Osteoblast (primary cell): ENCODE data around the gene N4BP2L1. TPM values are rescaled to one million over a fixed set of nuclear protein-coding genes. Genes with fewer than 3 reads are reported as not detected.

Source experiments
- DNase-seq: peaks from one replicate; pipeline ENCODE4 v3.0.0; 2011; ENCODE audit warnings: low spot score, mixed read lengths; ENCODE audit not compliant: insufficient read length; ENCODE audit errors: missing footprints
- H2AFZ ChIP-seq: 2 replicates; pipeline ENCODE4 v1.6.0; 2011; ENCODE audit warnings: mild to moderate bottlenecking, low read length
- H3K27ac ChIP-seq: 2 replicates; pipeline ENCODE4 v1.5.1; 2011; ENCODE audit warnings: mild to moderate bottlenecking, low read depth, low read length, moderate library complexity
- H3K27me3 ChIP-seq: 2 replicates; pipeline ENCODE4 v1.6.0; 2012; ENCODE audit warnings: mild to moderate bottlenecking, control low read depth, inconsistent platforms, low read length, moderate library complexity; ENCODE audit not compliant: insufficient read depth
- H3K36me3 ChIP-seq: 2 replicates; pipeline ENCODE4 v1.5.1; 2011; ENCODE audit warnings: mild to moderate bottlenecking, low read length, control low read depth, moderate library complexity; ENCODE audit not compliant: insufficient read depth
- H3K4me1 ChIP-seq: 2 replicates; pipeline ENCODE4 v1.5.1; 2011; ENCODE audit warnings: mild to moderate bottlenecking, low read length, control low read depth, moderate library complexity; ENCODE audit not compliant: insufficient read depth
- H3K4me2 ChIP-seq: 2 replicates; pipeline ENCODE4 v1.6.0; 2011; ENCODE audit warnings: mild to moderate bottlenecking, low read length; ENCODE audit not compliant: insufficient read depth
- H3K4me3 ChIP-seq: fragments of 200-600 bp; sonication (generic); 3 replicates; pipeline ENCODE4 v1.5.1; 2012; ENCODE audit warnings: mild to moderate bottlenecking, low read length, inconsistent platforms; ENCODE audit not compliant: insufficient read depth
- H3K79me2 ChIP-seq: 2 replicates; pipeline ENCODE4 v1.6.0; 2012; ENCODE audit warnings: mild to moderate bottlenecking, low read length, control low read depth, inconsistent platforms; ENCODE audit not compliant: insufficient read depth
- H3K9me3 ChIP-seq: 2 replicates; pipeline ENCODE4 v1.5.1; 2011; ENCODE audit warnings: low read depth, low read length, control low read depth
- H4K20me1 ChIP-seq: 2 replicates; pipeline ENCODE4 v1.6.0; 2012; ENCODE audit warnings: mild to moderate bottlenecking, low read length, control low read depth; ENCODE audit not compliant: insufficient read depth
- CTCF ChIP-seq: IDR thresholded peaks from 2 replicates; pipeline ENCODE4 v1.5.1; 2011; ENCODE audit warnings: mild to moderate bottlenecking, low read depth, low read length, moderate library complexity; ENCODE audit errors: extremely low read depth
- total RNA-seq: library from RNA; depleted of rRNA; stranded (reverse); fragments of >200 nt; gene quantifications from 2 replicates; pipeline ENCODE4 v1.2.3, GENCODE V29; 2012

The N4BP2L1 gene
- total RNA-seq, 1 donor, result 11.2 TPM

DNA sequence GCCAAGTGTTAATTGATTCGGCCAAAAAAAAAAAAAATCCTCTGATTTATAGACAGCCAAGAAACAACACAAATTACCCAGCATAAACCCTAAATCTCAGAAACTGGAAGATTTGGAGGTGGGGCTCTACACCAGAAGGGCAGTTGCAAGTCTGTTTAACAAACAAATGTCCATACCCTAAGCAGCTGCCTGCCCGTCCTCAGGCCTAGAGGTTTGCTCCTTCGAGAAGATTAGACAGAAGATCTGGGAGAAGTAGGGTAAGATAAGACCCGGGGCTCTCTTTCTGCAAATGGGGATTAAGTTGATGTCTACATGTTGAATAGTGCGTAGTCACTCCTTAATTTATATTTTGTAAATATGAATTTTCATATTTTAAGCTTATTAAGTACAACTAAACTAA is 3.4 kb upstream of the N4BP2L1 start:
- no peak for TF ChIP-seq CTCF
- no peaks in the 10 kb centered on the region for H3K27me3 ChIP-seq
- DNase-seq, result no peak
- H3K36me3 ChIP-seq, result peaks cover 10% of the 10 kb centered on the region
- H3K4me3 ChIP-seq, result no peak overlapping the region
- H2AFZ ChIP-seq, result no peak overlapping the region
- H4K20me1 ChIP-seq, result no peaks in the 10 kb centered on the region
- peaks cover 4% of the 10 kb centered on the region for H3K79me2 ChIP-seq
- no peak overlapping the region for H3K4me2 ChIP-seq
- H3K9me3 ChIP-seq, result no peaks in the 10 kb centered on the region
- no peak overlapping the region for H3K27ac ChIP-seq
- H3K4me1 ChIP-seq, result peaks cover 13% of the 10 kb centered on the region

GRCh38 chr13:32430018-32430747 is 2.3 kb upstream of the N4BP2L1 start:
- Histone ChIP-seq H3K4me2 (no peak overlapping the region), H3K27me3 (no peaks in the 10 kb centered on the region), H3K36me3 (peaks cover 10% of the 10 kb centered on the region), H3K4me1 (peaks cover 19% of the 10 kb centered on the region), H3K9me3 (no peaks in the 10 kb centered on the region), H3K79me2 (peaks cover 6% of the 10 kb centered on the region), H4K20me1 (no peaks in the 10 kb centered on the region), H3K27ac (no peak overlapping the region), H3K4me3 (no peak overlapping the region), H2AFZ (no peak overlapping the region)
- no peak for TF ChIP-seq CTCF
- no peak for DNase-seq

DNA sequence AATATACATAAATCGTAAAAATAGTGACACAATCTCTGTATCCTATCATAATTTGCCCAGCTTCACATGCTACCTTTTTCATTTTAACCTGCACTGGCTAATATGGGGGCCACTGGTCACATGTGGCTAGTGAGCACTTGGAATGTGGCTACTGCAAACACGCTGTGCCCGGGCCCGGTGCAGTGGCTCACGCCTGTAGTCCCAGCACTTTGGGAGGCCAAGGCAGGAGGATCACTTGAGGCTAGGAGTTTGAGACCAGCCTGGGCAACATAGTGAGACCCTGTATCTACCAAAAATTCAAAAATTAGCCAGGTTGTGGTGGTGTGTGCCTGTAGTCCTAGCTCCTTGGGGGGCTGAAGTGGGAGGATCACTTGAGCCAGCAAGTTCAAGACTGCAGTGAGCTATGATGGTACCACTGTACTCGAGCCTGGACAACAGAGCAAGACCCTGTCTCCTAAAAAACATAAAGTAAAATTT is 1.5 kb upstream of the N4BP2L1 start:
- TF ChIP-seq CTCF, result no peak
- Histone ChIP-seq H3K27ac (no peak overlapping the region), H3K27me3 (no peaks in the 10 kb centered on the region), H3K79me2 (peaks cover 6% of the 10 kb centered on the region), H3K36me3 (peaks cover 10% of the 10 kb centered on the region), H3K9me3 (no peaks in the 10 kb centered on the region), H2AFZ (no peak overlapping the region), H3K4me2 (no peak overlapping the region), H4K20me1 (no peaks in the 10 kb centered on the region), H3K4me1 (peaks cover 19% of the 10 kb centered on the region), H3K4me3 (no peak overlapping the region)
- DNase-seq, result no peak

- no peak for DNase-seq
These were observed 877 bp upstream of the N4BP2L1 start for GRCh38 chr13:32428581-32429432.

More at GRCh38 chr13:32428581-32429432, 877 bp upstream of the N4BP2L1 start:
- TF ChIP-seq CTCF, result no peak
- Histone ChIP-seq H2AFZ (peak overlapping the region; percentile 85), H3K4me3 (peak overlapping the region; percentile 85), H4K20me1 (no peaks in the 10 kb centered on the region), H3K27ac (peak overlapping the region; percentile 6), H3K9me3 (no peaks in the 10 kb centered on the region), H3K27me3 (no peaks in the 10 kb centered on the region), H3K79me2 (peaks cover 6% of the 10 kb centered on the region), H3K4me1 (peaks cover 19% of the 10 kb centered on the region), H3K36me3 (peaks cover 10% of the 10 kb centered on the region), H3K4me2 (peak overlapping the region; percentile 96)
